HEK293 (cell line): ENCODE measurements around the gene PGPEP1.

ENCODE experiments used
- CTCF ChIA-PET: fragments of 350-600 bp; formaldehyde crosslinking; extraction: SDS; loops from one replicate; lab custom pipeline; 2021; ENCODE audit warnings: antibody characterized with exemption; lab: Yijun Ruan, JAX
- POLR2A ChIA-PET: fragments of 300-600 bp; formaldehyde crosslinking; extraction: SDS; loops from one replicate; lab custom pipeline; 2020; ENCODE audit warnings: antibody characterized with exemption, inconsistent platforms; lab: Yijun Ruan, JAX
- H3K27ac ChIP-seq: fragments of 200-500 bp; sonication (Bioruptor generic); 2 replicates; pipeline ENCODE4 v1.5.1; 2014; ENCODE audit warnings: low read depth, low read length, control low read depth, inconsistent platforms; ENCODE audit errors: extremely low read depth
- H3K36me3 ChIP-seq, 2 experiments: fragments of 200-500 bp in 1 of 2; sonication (Bioruptor generic) in 1 of 2; 1 replicate in 1 of 2; 2 replicates in 1 of 2; pipeline ENCODE4 v1.5.1; 2014 to 2017; ENCODE audit warnings: inconsistent platforms in 2 of 2, low read length in 2 of 2; ENCODE audit not compliant: control insufficient read depth in 2 of 2, insufficient read depth in 1 of 2
- H3K4me1 ChIP-seq: fragments of 200-500 bp; sonication (Bioruptor generic); 2 replicates; pipeline ENCODE4 v1.5.1; 2014; ENCODE audit warnings: mild to moderate bottlenecking, low read length, inconsistent platforms; ENCODE audit not compliant: control insufficient read depth, insufficient read depth
- H3K4me3 ChIP-seq: 2 replicates; pipeline ENCODE4 v1.5.1; 2011; ENCODE audit warnings: low read depth, mild to moderate bottlenecking, control low read depth, low read length, moderate library complexity
- H3K9me3 ChIP-seq: fragments of 200-500 bp; sonication (Bioruptor generic); 2 replicates; pipeline ENCODE4 v1.5.1; 2014; ENCODE audit warnings: low read depth, low read length, inconsistent platforms; ENCODE audit not compliant: control insufficient read depth, insufficient read depth
- ELK4 ChIP-seq: IDR thresholded peaks from 2 replicates; pipeline ENCODE4 v1.6.1; 2011; ENCODE audit warnings: mild to moderate bottlenecking, low read depth, low read length, borderline replicate concordance
- HOXC10 ChIP-seq: sonication (generic); formaldehyde crosslinking; IDR thresholded peaks from 2 replicates; pipeline ENCODE4 v1.8.1; 2023; ENCODE audit warnings: mild to moderate bottlenecking, missing genetic modification reagents
- HOXD13 ChIP-seq: sonication (generic); formaldehyde crosslinking; IDR thresholded peaks from 2 replicates; pipeline ENCODE4 v1.8.0; 2022; ENCODE audit warnings: missing genetic modification reagents, borderline replicate concordance
- PRDM10 ChIP-seq: fragments of 450-650 bp; formaldehyde crosslinking; IDR thresholded peaks from 2 replicates; pipeline ENCODE4 v1.5.1; 2016; ENCODE audit warnings: missing biosample characterization, missing genetic modification characterization
- REPIN1 ChIP-seq: fragments of 450-650 bp; formaldehyde crosslinking; IDR thresholded peaks from 2 replicates; pipeline ENCODE4 v1.5.1; 2017; ENCODE audit warnings: missing biosample characterization, missing genetic modification characterization, low read depth
- TCF7L2 ChIP-seq: IDR thresholded peaks from 2 replicates; pipeline ENCODE4 v1.6.1; 2011; ENCODE audit warnings: low read depth, mild to moderate bottlenecking, inconsistent platforms, low read length, moderate library complexity, borderline replicate concordance
- ZBTB17 ChIP-seq: fragments of 450-650 bp; formaldehyde crosslinking; IDR thresholded peaks from 2 replicates; pipeline ENCODE4 v1.5.1; 2016; ENCODE audit warnings: missing biosample characterization, missing genetic modification characterization
- ZBTB44 ChIP-seq: fragments of 450-650 bp; IDR thresholded peaks from 2 replicates; pipeline ENCODE4 v1.5.1; 2018; ENCODE audit warnings: missing biosample characterization, mild to moderate bottlenecking, missing genetic modification characterization
- ZNF121 ChIP-seq: fragments of 450-650 bp; formaldehyde crosslinking; IDR thresholded peaks from 2 replicates; pipeline ENCODE4 v1.5.1; 2016; ENCODE audit warnings: missing biosample characterization, missing genetic modification characterization
- ZNF133 ChIP-seq: fragments of 450-650 bp; formaldehyde crosslinking; IDR thresholded peaks from 2 replicates; pipeline ENCODE4 v1.5.1; 2016; ENCODE audit warnings: missing biosample characterization, missing genetic modification characterization
- ZNF157 ChIP-seq: fragments of 450-650 bp; formaldehyde crosslinking; IDR thresholded peaks from 2 replicates; pipeline ENCODE4 v1.5.1; 2016; ENCODE audit warnings: missing biosample characterization, missing genetic modification characterization
- ZNF16 ChIP-seq: fragments of 450-650 bp; formaldehyde crosslinking; IDR thresholded peaks from 2 replicates; pipeline ENCODE4 v1.5.1; 2016; ENCODE audit warnings: low read depth, missing biosample characterization, missing genetic modification characterization
- ZNF169 ChIP-seq: fragments of 450-650 bp; formaldehyde crosslinking; IDR thresholded peaks from 2 replicates; pipeline ENCODE4 v1.5.1; 2016; ENCODE audit warnings: missing biosample characterization, missing genetic modification characterization
- ZNF24 ChIP-seq: fragments of 450-650 bp; formaldehyde crosslinking; IDR thresholded peaks from 2 replicates; pipeline ENCODE4 v1.5.1; 2016; ENCODE audit warnings: missing biosample characterization, missing genetic modification characterization
- ZNF335 ChIP-seq: fragments of 450-650 bp; formaldehyde crosslinking; conservative IDR thresholded peaks from 2 replicates; pipeline ENCODE4 v1.5.1; 2016; ENCODE audit warnings: missing biosample characterization, missing genetic modification characterization
- ZNF341 ChIP-seq: fragments of 450-650 bp; formaldehyde crosslinking; IDR thresholded peaks from 2 replicates; pipeline ENCODE4; 2016; ENCODE audit warnings: low read depth, missing biosample characterization, missing genetic modification characterization
- ZNF433 ChIP-seq: fragments of 450-650 bp; formaldehyde crosslinking; IDR thresholded peaks from 2 replicates; pipeline ENCODE4 v1.5.1; 2016; ENCODE audit warnings: missing biosample characterization, missing genetic modification characterization, low read depth
- ZNF549 ChIP-seq: fragments of 450-650 bp; IDR thresholded peaks from 2 replicates; pipeline ENCODE4 v1.5.1; 2018; ENCODE audit warnings: missing biosample characterization, missing genetic modification characterization, mild to moderate bottlenecking, inconsistent platforms, moderate library complexity
- ZNF561 ChIP-seq: fragments of 450-650 bp; IDR thresholded peaks from 2 replicates; pipeline ENCODE4 v1.5.1; 2018; ENCODE audit warnings: missing biosample characterization, missing genetic modification characterization, borderline replicate concordance
- ZNF660 ChIP-seq: fragments of 450-650 bp; IDR thresholded peaks from 2 replicates; pipeline ENCODE4 v1.5.1; 2018; ENCODE audit warnings: missing biosample characterization, mild to moderate bottlenecking, missing genetic modification characterization

The PGPEP1 gene

DNA sequence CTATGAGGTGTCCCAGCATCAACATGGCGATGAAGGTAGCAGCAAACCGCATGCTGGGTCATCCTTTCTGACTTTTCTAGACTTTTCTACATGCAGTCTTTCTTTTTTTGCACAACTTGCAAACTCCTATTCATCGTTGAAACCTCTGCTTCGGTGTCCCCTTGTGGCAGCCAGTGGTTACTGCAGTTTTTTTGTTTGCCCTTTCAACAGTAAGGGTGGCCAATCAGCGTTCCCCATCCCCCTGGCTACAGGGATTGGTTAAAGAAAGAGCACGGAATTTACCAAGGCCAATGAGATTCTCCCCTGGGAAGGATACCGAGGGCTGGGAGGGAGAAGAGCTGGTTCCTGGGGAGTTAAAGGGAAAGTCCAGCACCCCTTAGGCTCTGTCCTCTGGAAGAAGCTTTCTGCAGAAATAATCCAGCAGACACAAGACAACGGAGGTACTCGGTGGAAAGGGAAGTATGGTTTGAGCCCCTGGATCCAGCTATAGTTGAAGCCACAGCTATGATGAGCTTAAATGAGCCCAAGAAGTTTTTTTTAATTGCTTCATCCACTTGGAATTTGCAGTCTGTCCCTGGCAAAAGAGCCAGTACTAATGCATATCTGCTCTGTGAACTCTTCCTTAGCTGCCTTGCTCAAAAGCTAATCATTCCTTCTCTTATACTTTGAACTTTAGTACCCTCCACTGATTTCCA is 11.9 kb upstream of the PGPEP1 start (continued):
- TF ChIP-seq ZBTB44 (no peak), ZNF157 (tag by site-specific recombination) (no peak), HOXC10 (no peak), HOXD13 (no peak), ELK4 (no peak), ZBTB17 (tag by site-specific recombination) (peak; percentile 49), ZNF133 (tag by site-specific recombination) (no peak), ZNF549 (tag by site-specific recombination) (no peak), ZNF121 (no peak), REPIN1 (no peak)

DNA sequence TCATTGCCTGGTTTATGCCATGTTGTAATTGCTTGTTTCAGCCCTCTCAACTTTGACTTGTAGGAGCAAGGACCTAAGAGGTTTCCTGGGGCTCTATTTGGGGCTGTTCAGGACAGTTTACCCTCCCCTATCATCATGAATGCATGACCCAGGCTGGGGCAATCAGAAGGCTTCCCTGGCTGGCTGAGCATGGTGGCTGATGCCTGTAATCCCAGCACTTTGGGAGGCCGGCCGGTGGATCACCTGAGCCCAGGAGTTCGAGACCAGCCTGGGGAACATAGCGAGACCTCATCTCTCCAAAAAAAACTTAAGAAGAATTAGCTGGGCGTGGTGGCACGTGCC is 11.4 kb upstream of the PGPEP1 start:
- Histone ChIP-seq H3K4me1 (no peaks in the 10 kb centered on the region; the same call in 1 of the 2 replicates), H3K9me3 (no peaks in the 10 kb centered on the region), H3K36me3 (no peaks in the 10 kb centered on the region), H3K27ac (0 out of 2 replicates have a peak overlapping the region, but pooled peaks have one; percentile 27), H3K4me3 (peak overlapping the region; percentile 23)
- ChIA-PET POLR2A (interaction anchor here (0.5 to 4.9 kb wide), 9 partner anchors 10 to 90 kb away, joined by 3 to 117 read pairs (median 4); partner anchors contain the start of genes JUND and SSBP4), CTCF (interaction anchor here (0.6 to 9.9 kb wide), 49 partner anchors 9 to 736 kb away, joined by 3 to 195 read pairs (median 4); partner anchors contain the start of genes IQCN, JUND and SSBP4)
- TF ChIP-seq ZNF561 (tag by site-specific recombination), result no peak
- TF ChIP-seq ZNF335 (tag by site-specific recombination), result 0 out of 2 replicates have a peak, but pooled peaks have one; percentile 3
- TF ChIP-seq ZNF341, result peak; percentile 42; the same call in 1 of the 2 replicates

DNA sequence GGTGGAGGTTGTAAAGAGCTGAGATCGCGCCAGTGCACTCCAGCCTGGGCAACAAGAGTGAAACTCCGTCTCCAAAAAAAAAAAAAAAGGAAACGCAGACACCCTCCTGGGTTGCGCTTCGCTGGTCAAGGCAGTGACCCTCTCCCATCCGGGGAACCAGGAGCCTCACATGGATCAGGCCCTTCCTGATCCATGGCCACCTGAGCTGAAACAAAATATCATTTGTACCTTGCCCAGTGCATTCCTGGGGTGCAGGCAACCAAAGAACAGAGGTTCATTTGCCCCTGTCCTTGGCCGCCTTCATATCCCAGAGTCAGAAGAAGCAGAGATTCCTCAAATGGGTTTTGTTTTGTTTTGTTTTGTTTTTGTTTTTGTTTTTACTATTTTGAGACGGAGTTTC is 9.5 kb upstream of the PGPEP1 start:
- CTCF ChIA-PET, result interaction anchor here (0.6 to 9.9 kb wide), 3 partner anchors 7 to 51 kb away, joined by 4 to 195 read pairs (median 58); partner anchors contain the start of gene JUND
- Histone ChIP-seq H3K4me1 (no peaks in the 10 kb centered on the region), H3K4me3 (no peak overlapping the region), H3K27ac (no peak overlapping the region), H3K9me3 (no peaks in the 10 kb centered on the region), H3K36me3 (no peaks in the 10 kb centered on the region)
- POLR2A ChIA-PET, result interaction anchor here (0.7 to 4.9 kb wide), 2 partner anchors 32 to 51 kb away, joined by 3 to 117 read pairs; partner anchors contain the start of gene JUND
- no peak for TF ChIP-seq TCF7L2
- TF ChIP-seq ZNF341, result no peak
- TF ChIP-seq ZNF169 (tag by site-specific recombination), result no peak
- no peak for TF ChIP-seq ZNF24 (tag by site-specific recombination)
- no peak for TF ChIP-seq ZNF433
- no peak for TF ChIP-seq PRDM10
- TF ChIP-seq ZNF16 (tag by site-specific recombination), result no peak
- TF ChIP-seq ZNF660 (tag by site-specific recombination), result no peak
